HG02938 (cell line): ENCODE data around the gene HPCA.

ENCODE experiments used
- ATAC-seq: cut with Tn5 transposase; IDR thresholded peaks from one replicate; pipeline ENCODE4 v1.9.1; 2021; ENCODE audit warnings: mild to moderate bottlenecking, moderate library complexity; ENCODE audit not compliant: unreplicated experiment

HPCA gene

DNA sequence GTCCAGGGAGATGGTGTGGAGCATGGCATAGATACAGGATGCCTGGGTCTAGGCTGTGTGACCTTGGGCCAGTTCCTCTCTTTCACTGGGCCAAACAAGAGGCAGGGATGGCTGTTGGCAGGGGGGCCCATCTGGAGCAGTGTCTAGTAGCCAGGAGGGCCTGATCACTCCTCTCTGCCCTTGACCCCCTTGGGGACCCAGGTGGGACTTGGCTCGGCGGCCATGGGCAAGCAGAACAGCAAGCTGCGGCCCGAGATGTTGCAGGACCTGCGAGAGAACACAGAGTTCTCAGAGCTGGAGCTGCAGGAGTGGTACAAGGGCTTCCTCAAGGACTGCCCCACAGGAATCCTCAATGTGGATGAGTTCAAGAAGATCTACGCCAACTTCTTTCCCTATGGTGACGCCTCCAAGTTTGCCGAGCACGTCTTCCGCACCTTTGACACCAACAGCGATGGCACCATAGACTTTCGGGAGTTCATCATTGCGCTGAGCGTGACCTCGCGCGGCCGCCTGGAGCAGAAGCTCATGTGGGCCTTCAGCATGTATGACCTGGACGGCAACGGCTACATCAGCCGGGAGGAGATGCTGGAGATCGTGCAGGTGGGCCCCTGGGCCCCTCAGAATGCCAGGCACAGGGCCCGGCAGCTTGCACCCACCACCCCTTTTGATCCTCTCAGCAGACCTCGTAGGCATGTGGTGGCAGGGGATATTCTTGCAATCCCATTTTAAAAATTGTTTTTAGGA, 2.6 kb downstream of the HPCA start:
- no peak for ATAC-seq

DNA sequence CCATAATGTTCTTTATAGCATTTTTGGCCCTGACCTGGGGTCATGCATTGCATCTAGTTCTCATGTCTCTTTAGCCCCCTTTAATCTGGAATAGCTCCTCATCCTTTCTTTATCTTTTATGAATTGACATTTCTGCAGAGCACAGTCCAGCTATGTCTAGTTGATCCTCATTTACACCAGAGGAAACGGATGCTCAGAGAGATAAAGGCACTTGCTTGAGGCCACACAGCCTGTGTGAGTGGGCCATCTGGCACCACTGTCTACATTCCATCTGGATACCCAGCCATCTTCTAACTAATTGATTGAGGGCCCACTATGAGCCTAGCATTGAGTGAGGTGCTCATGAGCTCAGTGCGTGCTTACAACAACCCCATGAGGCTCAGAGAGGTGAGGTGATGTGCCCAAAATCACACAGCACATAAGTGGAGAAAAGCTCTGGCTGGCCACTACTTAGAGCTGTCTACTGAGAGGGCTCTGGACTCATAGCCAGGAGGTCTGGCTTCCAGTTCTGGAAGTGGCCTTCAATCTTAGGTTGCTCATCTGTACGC, 3.5 kb downstream of the HPCA start:
- no peak for ATAC-seq

DNA sequence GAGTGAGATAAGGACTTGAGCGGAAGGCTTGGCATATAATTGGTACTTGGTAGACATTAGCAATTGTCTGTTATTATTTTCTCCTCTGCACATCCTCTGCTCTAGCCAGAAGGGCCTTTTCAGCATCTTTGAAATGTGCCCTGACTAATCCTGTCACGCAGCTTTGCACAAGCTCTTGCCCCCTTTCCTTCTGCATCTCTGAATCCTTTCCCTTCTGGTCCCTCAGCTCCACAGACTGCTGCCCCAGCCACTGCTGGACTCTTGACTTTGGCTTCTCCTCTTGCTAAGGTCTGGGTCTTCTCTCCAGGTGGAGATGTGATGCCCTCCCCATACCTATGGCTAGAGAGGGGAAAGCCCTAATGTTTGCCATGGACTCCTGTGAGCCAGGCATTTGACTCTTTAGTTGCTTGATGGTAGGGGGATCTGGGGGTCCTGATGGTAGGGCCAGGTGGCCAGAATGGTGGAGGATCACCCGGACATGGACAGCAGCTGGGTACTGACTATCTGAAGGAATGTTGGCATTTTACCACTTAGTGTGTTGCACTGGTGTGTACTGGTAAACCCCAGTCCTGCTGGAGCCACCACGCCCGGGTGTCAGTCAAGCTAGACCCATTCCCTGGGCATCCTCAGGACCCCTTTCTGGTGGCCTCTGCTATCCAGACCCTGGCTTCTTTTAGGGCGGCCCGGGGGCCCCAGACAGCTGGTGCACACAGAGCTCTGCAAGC, 4.4 kb downstream of the HPCA start:
- no peak for ATAC-seq

DNA sequence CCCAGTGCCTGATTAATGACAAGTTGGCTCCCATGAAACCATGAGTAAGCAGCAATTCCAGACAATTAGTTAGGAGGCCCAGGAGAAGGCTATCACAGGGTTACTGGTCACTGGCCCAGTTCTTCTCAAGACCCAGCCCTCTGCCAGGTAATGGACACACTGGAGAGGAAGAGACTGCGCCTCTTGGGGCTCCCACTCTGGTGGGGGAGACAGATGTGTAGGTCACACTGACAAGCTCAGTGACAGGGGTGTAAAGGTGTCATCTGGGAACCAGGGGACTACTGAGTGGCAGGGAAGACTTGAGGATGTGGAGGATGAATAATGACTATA, 4.9 kb downstream of the HPCA start:
- no peak for ATAC-seq

DNA sequence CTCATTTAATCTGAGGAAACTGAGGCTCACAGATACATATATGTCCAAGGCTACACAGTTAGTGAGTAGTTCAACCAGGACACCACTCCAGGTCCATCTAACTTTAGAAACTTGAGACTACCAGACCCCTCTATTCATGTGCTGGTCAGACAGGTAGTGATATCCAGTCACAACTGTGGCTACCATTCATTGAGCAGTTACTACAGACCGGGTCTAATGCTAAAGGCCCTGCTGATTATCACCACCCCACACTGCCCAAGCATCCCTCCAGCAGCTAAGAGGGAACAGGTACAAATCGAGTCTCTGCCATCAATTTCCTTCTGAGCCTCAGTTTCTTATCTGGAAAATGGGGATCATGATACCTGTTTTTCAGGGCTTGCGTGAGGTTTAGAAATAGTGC, 5.3 kb downstream of the HPCA start:
- ATAC-seq, result no peak

DNA sequence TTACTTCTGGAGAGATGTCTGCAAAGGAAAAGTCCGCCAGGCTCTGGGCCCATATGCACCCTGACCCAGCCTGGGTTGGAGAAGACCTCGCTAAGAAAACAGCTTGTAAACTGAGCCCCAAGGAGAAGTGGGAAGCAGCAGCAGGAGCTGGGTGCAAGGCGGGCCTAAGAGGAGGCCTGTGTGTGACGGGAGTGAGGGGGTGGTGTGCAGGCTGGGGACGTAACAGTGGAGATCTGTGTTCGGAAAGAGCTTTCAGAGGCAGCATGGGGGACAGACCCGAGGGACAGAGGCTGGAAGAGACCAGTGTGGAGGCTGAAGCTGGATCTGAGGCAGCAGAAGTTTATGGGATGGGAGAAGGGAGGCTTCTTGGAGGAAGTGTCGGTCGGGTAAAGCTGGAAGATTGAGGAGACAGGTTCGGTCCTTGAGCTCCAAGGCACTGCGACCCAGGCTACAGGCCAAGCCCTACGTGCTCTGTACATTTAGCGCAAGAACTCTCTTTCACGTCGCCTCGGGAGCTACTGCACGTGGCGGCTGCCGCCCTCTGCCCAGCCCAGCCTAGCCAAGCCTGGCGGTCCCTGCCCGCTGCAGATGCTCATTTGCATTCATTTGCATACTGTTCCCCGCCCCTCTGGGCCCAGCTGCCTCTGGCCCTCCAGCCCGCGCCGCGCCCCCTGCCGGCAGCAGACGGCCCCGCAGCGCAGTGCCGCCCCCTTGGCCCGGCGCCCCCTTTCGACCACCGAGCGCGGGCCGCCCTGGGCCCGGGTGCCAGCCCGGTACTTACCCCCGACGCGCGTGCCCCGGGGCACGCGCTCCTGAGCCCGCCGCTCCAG, 6.3 kb downstream of the HPCA start:
- ATAC-seq, result no peak

DNA sequence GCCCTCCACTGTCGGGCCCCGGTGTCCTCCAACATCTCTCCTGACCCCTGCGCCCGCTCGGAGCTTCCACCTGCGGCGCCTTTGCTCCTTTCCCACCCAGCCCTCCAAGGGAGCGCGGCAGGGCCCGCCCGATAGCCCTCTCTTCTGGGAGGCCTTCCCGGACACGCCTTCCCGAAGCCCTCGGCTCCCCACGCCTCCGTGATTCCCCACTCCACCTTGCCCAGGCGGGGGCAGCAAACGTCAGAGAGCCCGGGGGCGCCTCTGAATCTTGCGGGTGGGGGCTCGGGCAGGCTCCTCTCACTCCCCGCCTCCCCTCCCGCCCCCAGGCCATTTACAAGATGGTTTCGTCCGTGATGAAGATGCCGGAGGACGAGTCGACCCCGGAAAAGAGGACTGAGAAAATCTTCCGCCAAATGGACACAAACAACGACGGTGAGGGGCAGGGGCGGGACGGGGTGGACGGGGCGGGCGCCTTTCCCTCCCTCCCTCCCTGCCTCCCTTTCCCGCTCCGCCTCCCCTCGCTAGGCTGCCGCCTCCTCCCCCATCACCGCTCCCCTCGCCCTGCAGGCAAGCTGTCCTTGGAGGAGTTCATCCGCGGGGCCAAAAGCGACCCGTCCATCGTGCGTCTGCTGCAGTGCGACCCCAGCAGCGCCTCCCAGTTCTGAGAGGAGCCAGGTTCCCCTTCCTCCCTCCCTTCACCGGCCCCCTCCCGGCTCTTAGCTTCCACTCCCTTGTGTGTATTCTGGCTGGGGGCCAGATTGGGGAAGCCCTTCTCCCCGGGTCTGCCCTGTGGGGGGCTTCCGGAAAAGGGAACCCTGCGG, 7.1 kb downstream of the HPCA start:
- ATAC-seq, result no peak

DNA sequence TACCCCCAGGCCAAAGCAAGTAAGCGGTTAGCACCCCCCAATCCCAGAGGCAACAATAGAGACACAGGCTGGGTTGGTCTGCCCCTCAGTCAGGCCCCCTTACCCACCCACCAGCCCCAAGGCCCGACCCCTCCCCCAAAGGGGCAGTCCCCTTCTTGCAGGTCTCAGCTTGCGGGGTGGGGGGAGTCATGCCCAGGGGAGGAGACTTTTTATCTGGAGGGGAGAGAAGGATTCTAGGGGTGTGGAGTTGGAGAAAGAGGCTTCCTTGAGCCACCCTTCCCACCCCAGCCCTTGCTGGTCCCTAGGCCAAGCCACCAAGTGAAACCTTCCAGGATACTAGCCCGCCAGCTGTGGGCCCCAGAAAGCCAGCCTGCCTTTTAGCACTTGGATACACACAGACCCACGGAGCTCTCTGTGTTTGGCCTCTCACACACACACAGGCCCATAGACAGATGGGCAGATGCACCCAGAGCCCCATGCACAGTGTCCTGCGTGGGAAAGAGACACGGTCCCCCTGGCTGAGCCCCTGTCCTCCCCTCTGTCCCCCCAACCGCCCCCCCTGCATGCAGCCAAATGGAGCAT, 7.8 kb downstream of the HPCA start:
- ATAC-seq, result no peak

DNA sequence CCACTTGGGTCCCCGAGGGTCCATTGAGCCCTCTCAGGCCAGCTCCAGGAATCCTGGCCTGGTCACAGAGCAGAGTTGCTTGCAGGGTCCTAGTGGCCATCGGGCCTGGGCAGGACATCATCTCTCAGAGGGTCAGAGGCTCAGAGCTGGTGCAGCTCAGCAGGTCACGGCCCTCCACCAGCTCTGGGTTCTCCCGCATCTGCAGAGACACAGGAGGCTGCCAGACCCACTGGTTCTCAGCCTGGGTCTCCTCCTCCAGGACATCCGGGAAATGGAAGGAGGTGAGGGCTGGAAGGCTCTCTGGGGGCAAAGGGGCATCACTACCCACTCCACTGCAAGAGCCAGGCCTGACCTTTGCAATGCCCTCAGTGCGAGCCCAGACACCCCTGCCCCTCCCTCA, 8.4 kb downstream of the HPCA start:
- no peak for ATAC-seq

DNA sequence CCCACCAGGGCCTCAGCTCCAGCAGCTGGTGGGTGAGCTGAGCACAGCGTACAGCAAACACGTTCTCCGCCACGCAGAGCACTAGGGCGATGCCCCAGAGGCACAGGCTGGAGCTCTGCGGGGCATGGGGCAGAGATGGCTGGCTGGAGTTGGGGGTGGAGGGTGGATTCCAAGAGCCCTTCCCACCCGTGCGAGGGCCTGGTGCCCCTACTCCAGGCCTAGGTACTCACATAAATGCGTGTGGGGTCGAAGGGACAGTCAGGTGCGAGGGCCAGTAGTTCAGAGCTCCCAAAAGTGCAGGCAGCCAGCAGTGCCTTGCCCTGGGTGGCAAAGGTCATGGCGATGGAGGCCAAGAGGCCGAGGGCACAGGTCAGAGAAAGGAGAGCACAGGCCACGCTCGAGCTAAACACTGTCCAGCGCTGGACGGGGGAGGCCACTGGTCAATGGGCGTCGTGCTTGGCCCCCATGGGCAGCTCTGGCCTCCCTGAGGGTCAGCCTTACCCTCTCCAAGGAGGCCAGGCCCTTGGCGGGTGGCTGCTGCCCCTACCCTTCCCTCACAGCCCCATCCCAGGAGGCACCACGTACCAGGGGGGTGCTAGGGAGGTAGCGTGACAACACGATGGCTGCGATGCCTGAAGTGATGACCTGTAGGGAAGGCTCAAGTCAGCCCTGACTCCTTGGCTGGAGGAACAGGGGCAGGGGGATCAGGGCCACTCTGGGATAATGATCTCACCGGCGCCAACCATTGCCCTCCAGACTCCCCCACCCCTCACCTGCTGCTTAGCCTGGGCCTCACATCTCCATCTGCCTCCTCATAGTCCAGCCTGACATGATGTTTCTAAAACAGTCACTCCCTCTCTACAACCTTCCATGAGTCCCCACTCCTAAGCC, 9.3 kb downstream of the HPCA start:
- ATAC-seq, result no peak

DNA sequence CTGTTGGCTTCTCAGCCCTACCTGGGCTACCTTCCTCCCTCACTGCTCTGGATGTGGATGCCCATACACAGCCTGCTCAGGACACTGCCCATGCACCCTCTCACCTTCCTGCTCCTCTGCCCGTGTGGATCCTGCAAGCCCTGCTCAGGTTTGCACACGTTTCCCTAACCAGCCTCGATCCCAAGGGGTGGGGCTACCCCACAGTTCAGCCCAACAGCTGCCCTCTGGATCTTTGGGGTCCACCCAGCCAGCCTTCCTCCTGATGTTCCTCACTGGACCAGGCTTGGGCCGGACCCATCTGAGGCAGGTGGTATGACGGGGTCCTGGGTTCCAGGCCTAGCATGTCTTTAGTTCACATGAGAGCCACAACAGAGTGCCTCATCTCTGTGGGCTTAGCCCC, 10.2 kb downstream of the HPCA start:
- no peak for ATAC-seq

DNA sequence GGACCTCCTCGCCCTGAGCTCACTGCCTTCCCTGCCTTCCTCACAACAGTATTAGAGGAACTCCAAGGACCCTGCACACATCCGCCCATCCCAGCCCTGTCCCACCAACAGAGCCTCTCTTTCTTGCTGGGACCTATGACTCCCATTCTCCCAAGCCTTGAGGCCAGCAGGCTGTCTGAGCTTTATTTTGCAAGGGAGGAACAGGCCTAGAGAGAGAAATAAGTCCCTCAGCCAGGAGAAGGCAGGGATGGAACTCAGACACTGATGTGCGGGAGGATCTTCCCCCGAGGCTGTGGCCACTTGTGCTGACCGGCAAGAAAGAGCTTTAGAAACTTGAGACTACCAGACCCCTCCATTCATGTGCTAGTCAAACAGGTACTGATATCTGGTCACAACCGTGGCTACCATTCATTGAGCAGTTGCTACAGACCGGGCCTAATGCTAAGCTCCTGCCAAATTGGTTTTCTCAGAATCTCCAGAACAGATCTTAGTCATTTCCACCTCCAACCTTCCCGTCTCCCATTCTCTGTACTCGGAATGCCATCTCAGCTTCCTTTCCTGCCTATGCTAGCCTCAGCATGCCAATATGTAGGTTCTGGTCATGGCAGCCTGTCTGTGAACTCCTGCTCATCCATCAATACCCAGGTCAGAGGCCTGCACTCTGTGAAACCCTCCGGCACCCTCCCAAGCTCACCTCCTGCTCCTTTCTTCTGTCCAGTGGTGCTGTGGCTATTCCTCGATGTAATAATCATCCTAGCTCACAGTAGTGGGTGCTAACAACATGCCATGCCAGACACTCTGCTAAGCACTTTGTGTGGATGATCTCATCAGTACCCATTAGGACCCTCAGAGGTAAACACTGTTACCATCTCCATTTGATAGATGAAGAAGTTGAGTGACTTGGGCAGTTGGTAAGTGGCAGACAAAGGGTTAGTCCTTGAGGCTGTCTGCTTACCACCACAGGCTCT, 11.1 kb downstream of the HPCA start:
- no peak for ATAC-seq

DNA sequence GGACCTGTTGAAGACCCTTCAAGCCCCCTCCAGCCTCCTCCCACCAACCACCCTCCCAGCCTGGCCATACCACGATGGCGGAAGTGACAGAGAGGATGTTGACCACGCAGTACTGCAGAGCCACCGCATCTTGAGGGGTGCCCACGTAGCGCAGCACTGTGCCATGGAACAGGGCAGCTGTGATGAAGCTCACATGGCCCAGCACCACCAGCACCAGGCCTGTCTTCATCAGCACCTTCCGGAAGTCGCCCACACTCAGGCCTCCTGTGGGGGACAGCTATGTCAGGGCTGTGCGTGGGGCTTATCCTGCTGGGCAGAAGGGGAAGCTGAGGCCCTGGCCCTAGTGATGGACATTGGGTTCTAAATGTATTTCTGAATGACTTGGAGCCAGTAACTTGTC, 11.8 kb downstream of the HPCA start:
- ATAC-seq, result no peak

DNA sequence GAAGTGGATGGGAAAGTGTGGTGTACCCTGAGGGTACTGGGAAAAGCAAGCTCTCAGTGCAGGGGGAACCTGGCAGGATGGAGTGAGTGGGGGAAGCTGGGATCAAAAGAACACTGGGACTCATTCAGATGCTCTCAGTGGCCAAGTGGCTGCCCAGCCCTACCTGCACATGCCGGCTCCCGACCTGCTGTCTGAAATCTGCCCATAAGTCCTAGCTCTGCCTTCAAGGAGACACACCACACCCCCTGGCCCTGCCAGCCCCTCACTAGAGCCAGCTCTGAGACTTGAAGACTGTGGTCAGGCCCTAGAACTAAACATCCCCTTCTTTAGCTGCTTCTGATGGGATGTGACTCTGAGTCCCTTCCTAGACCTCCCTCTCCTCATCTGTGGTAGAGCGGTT, 12.7 kb downstream of the HPCA start:
- ATAC-seq, result no peak

DNA sequence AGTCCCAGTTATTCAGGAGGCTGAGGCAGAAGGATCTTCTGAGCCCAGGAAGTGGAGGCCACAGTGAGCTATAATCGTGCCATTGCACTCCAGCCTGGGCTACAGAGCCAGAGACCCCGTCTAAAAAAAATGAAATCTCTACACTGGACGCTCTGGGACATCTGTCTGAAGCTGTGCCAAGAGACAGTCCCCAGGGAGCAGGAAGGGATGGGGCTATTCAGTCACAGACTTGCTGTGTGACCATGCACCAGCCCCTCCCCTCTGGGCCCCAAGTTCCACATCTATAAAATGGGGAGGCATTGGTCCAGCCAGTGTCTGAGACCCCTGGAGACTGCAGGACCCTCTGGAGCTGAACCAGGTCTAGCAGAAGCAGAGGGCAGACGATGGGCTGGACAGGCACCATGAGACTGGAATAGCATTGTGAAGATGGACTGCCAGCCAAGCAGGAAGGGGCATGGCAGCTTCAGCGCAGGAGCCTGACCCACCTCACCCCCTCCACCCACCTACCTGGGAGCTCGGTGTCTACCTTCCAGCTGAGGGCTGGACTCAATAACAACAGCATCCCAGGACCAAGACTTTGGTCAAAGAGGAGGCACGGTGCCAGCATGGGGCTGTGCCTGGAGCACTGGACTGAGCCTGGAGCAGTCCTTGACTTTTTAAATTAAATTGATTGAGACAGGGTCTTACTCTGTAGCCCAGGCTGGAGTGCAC, 13.4 kb downstream of the HPCA start:
- ATAC-seq, result no peak

DNA sequence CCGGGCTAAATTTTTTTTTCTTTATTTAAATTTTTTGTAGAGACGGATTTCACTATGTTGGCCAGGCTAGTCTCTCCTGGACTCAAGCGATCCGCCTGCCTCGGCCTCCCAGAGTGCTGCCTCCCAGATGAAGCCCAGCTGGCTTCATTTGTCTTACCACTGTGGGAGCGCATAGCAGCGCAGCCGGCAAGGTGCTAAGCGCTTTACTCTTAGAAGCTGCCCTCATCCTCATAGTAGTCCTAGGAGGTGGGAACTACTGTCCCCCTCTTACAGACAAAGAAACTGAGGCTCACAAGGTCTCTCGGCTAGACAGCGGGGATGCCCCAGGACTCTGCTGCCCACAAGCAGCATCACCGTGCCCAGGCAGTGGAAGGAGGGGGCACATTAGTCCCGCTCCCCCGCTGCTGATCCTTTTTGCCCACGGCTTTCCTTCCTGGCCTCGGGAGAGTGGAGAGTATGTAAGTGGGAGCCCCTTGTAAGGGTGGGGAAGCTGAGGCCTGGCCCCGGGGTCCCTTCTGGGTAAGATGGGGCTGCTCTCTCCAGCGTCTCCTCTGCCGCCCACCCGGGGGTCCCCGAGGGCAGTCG, 14.2 kb downstream of the HPCA start:
- ATAC-seq, result no peak
